Thoracic aorta (tissue), 2 donors: Measurements from ENCODE around the gene PIGT. TPM values are rescaled to one million over a fixed set of nuclear protein-coding genes. Genes with fewer than 3 reads are reported as not detected.
A peak's percentile ranks its signal among the peaks of the same experiment; 100 is the strongest.

Source experiments
- ATAC-seq: fragments of 150-250 bp; one replicate; pipeline ENCODE4 v1.8.0; 2017; ENCODE audit warnings: low read depth; ENCODE audit not compliant: insufficient number of reproducible peaks, low FRiP score
- DNase-seq: peaks from one replicate; pipeline ENCODE4 v3.0.0-alpha.2; 2020; ENCODE audit warnings: low spot score
- H3K27ac ChIP-seq, 2 donors: fragments of 200-600 bp; sonication (generic); 1 replicate in 1 of 2; 2 replicates in 1 of 2; pipeline ENCODE4 v1.5.1; 2016; ENCODE audit warnings: mild to moderate bottlenecking in 2 of 2, moderate library complexity in 2 of 2
- H3K27me3 ChIP-seq: fragments of 200-600 bp; sonication (generic); replicated peaks from 2 replicates; pipeline ENCODE4 v1.6.0; 2016; ENCODE audit warnings: mild to moderate bottlenecking; ENCODE audit not compliant: insufficient read depth
- H3K36me3 ChIP-seq: fragments of 200-600 bp; sonication (generic); one replicate; pipeline ENCODE4 v1.5.1; 2016
- H3K4me1 ChIP-seq, 2 donors: fragments of 200-600 bp; sonication (generic); 1 replicate in 1 of 2; 2 replicates in 1 of 2; pipeline versions ENCODE4 v1.5.1 to v1.6.0; 2016; ENCODE audit warnings: low read depth in 2 of 2, mild to moderate bottlenecking in 1 of 2; ENCODE audit not compliant: control insufficient read depth in 1 of 2
- H3K4me3 ChIP-seq: fragments of 200-600 bp; sonication (generic); 2 replicates; pipeline ENCODE4 v1.5.1; 2016; ENCODE audit warnings: mild to moderate bottlenecking
- H3K9me3 ChIP-seq: fragments of 200-600 bp; sonication (generic); 2 replicates; pipeline ENCODE4 v1.5.1; 2016
- total RNA-seq, 2 donors: library from RNA; depleted of rRNA; stranded (reverse); fragments of >200 nt; gene quantifications; one replicate each; pipeline versions ENCODE4 v1.1.0 to v1.2.3, GENCODE V29; 2016
- TF ChIP-seq, protein P1 (sequence below): fragments of 200-600 bp; sonication (generic); IDR thresholded peaks from one replicate; pipeline ENCODE4 v1.5.1; 2019; ENCODE audit warnings: antibody characterized with exemption

Gene PIGT
- total RNA-seq, 2 donors from 2014 or later, result 117 to 169 TPM

DNA sequence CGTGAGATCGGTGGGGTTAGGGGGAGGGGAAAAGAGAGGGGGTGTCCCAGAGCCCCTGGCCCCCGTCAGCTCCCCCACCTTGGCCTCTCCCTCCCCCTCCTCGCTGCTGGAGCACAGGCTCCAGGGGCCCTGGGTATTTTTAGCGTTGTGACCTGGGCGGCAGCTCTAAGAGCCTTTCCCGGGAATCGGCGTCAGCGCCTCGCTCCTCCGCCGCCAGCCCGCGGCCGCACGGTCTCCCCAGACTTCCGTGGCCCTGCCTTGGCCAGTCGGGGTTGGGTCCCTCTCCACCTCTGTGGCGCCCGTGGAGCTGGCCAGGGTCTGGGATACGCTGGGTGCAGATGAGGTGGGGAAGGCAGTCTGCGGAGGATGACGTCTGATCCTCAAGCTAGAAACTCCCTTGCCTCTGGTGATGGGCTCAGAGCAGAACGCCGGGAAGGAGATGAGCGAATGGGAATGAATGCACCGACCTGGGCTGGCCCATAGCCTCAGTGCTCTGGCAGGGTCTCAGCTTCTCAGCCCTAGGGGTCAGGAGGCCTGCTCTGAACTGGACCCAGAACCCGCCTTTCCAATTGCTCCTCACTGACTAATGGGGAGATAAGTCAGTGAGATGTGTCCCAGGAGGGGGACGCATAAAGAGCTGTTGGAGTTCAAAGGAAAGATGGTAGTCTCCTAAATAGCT lies 8.7 kb upstream of the PIGT start:
- no peak for DNase-seq
- Histone ChIP-seq H3K4me3 (peak overlapping the region; percentile 92), H3K27ac (peak overlapping the region; percentile 99 to 100), H3K27me3 (no peaks in the 10 kb centered on the region), H3K4me1 (peaks cover 9 to 31% of the 10 kb centered on the region in 2 donors), H3K9me3 (no peaks in the 10 kb centered on the region), H3K36me3 (peaks cover 25% of the 10 kb centered on the region)
- TF ChIP-seq, protein P1, sequence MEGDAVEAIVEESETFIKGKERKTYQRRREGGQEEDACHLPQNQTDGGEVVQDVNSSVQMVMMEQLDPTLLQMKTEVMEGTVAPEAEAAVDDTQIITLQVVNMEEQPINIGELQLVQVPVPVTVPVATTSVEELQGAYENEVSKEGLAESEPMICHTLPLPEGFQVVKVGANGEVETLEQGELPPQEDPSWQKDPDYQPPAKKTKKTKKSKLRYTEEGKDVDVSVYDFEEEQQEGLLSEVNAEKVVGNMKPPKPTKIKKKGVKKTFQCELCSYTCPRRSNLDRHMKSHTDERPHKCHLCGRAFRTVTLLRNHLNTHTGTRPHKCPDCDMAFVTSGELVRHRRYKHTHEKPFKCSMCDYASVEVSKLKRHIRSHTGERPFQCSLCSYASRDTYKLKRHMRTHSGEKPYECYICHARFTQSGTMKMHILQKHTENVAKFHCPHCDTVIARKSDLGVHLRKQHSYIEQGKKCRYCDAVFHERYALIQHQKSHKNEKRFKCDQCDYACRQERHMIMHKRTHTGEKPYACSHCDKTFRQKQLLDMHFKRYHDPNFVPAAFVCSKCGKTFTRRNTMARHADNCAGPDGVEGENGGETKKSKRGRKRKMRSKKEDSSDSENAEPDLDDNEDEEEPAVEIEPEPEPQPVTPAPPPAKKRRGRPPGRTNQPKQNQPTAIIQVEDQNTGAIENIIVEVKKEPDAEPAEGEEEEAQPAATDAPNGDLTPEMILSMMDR, result no peak
- ATAC-seq, result peak; percentile 15

DNA sequence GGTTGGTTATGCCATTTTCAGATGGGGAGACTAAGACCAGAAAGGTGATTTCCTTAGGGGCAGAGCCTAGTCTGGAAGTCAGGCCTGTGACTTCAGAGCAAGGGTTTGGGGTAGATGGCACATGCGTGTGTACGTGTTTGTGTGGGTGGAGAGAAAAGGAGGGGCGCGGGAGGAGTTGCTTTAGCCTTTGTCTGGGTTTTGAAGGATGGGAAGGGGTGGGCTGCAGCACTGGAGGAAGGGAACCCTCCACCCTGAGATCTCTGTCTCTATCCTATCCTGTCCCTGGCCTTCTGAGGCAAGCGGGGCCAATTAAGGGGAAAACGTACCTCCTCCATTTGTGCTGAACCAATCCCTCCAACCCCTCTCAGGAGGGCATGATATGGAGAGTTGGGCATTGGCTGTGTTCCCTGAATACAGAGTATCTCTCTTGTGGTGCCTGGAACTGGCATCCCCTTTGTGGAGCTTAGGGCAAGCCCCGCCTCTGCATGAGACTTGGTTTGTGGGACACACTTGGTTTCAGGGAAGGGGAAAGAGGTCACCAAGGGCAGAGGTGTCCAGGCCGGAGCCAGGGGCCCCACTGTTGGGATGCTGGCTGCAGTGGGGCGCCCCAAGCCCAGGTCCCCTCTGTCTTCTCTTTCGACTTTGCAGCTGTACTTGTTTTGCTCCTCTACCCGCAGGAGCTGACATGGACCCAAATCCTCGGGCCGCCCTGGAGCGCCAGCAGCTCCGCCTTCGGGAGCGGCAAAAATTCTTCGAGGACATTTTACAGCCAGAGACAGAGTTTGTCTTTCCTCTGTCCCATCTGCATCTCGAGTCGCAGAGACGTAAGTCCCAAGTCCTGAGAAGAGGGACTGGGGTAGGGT lies 7.9 kb upstream of the PIGT start, which contains the start of gene DBNDD2:
Gene DBNDD2, plus strand, starts transcription at position 507 of the 863 bp plus-strand sequence. Its CDS starts 179 bp downstream, at position 686.
- ATAC-seq, result no peak
- TF ChIP-seq, protein P1, result no peak
- Histone ChIP-seq H3K27me3 (no peaks in the 10 kb centered on the region), H3K9me3 (no peaks in the 10 kb centered on the region), H3K4me3 (peak within 1 kb of the TSS; percentile 92), H3K4me1 (peaks cover 9 to 31% of the 10 kb centered on the region in 2 donors), H3K27ac (peak within 1 kb of the TSS; percentile 99 to 100), H3K36me3 (peaks cover 25% of the 10 kb centered on the region)
- DNase-seq, result no peak

DNA sequence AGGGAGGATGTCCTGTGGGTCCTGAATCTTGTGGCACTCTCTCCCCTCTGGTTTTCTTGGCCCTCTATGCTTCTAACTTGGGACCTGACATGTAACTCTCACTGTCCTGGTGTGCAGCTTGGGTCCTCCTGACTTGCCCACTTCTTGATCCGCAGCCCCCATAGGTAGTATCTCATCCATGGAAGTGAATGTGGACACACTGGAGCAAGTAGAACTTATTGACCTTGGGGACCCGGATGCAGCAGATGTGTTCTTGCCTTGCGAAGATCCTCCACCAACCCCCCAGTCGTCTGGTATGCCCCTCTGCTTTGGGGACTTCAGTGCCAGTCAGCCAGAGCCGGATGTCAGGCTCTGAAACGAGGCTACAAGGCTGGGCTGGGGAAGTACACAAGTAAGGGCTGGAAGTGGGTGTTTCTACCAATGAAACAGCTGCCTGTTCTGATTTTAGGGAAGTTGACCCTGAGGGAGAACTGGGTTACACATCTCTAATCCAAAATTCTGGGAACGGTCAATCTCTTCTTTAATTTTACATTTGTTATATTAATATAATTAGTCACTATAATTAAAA lies 7.2 kb upstream of the PIGT start:
- Histone ChIP-seq H3K27ac (peak overlapping the region; percentile 99 to 100), H3K4me3 (peak overlapping the region; percentile 92)

DNA sequence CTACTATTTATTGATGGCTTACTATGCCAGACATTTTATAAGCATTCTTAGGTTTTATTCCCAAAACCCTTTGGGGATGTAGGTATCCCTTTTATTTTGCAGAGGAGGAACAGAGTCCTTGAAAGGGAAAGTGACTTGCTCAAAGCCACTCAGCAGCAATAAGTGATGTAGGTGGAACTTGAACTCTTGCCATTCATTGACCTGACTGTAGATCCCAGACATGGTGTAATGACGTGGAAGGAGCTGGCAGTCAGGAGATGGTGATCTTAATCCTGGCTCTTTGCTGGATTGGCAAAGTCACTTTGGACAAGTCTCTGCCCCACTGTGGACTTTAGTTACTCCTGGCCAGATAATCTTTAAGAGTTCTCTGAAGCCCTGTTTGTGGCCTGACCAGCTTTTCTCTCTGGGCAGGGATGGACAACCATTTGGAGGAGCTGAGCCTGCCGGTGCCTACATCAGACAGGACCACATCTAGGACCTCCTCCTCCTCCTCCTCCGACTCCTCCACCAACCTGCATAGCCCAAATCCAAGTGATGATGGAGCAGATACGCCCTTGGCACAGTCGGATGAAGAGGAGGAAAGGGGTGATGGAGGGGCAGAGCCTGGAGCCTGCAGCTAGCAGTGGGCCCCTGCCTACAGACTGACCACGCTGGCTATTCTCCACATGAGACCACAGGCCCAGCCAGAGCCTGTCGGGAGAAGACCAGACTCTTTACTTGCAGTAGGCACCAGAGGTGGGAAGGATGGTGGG lies 6.2 kb upstream of the PIGT start:
- Histone ChIP-seq H3K36me3 (peaks cover 25% of the 10 kb centered on the region), H3K27ac (peak overlapping the region in 1 of 2 donors; percentile 5), H3K4me1 (peaks cover 9 to 31% of the 10 kb centered on the region in 2 donors), H3K9me3 (no peaks in the 10 kb centered on the region), H3K27me3 (no peaks in the 10 kb centered on the region), H3K4me3 (no peak overlapping the region)
- DNase-seq (no peak), ATAC-seq (no peak)
- TF ChIP-seq, protein P1, result no peak

More for the DNA sequence above, 7.2 kb upstream of the PIGT start:
- Histone ChIP-seq H3K4me1 (peaks cover 9 to 31% of the 10 kb centered on the region in 2 donors), H3K9me3 (no peaks in the 10 kb centered on the region), H3K27me3 (no peaks in the 10 kb centered on the region), H3K36me3 (peaks cover 25% of the 10 kb centered on the region)
- ATAC-seq (no peak), DNase-seq (no peak)
- TF ChIP-seq, protein P1, result no peak
